Measurements from ENCODE around the gene TUSC2. TPM values are rescaled to one million over a fixed set of nuclear protein-coding genes. Genes with fewer than 3 reads are reported as not detected.

The TUSC2 gene
- total and polyA plus RNA-seq, 12 donors = 28.8 to 64.3 (median 34.4) TPM

DNA sequence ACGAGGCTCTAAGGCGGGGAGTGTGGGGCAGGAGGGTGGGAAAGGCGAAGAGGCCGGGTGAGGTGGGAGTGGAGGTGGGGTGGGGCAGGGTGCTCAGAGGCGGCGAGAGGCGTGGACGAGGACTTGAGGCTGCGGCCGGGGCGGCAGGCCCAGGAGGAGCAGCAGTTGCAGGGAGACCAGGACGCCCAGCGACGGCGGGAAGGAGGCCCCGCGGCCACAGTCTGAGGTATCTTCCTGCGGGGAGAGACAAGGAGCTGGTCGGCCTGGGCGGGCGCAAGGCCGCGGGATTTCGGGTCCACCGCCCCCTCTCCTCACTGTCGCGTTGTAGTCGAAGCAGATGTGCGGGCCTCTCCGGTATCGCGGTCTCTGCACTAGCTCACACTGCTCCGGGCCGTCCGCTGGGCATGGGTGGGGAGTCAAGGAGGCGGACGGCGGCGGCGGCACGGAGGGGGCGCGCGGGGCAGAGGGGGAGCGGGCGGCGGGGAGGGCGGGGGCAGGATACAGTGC lies 36.6 kb upstream of the TUSC2 start:
- Histone ChIP-seq H3K27ac (peak overlapping the region in 1 of 5 donors; percentile 32), H3K36me3 (replicated peaks in 1 of 2) (no peaks in the 10 kb centered on the region), H3K9me3 (replicated peaks in 1 of 3) (no peaks in the 10 kb centered on the region), H3K4me3 (peak overlapping the region in 2 of 4 donors; percentile 36 to 60), H3K27me3 (no peaks in the 10 kb centered on the region), H3K4me1 (replicated peaks in 1 of 2) (peaks cover 6 to 9% of the 10 kb centered on the region in 2 donors)
- WGBS, 4 donors = 6 to 64% (median 19%) methylated on average over 10 to 48 of the region's 48 CpGs
- peak in 1 of 7 donors; percentile 48 for DNase-seq
- TF ChIP-seq POLR2A (IDR thresholded peaks at IDR 0.05) (no peak), CTCF (IDR thresholded peaks at IDR 0.05) (no peak)
- intact Hi-C loops (cut with DNase I) = no loop called here

DNA sequence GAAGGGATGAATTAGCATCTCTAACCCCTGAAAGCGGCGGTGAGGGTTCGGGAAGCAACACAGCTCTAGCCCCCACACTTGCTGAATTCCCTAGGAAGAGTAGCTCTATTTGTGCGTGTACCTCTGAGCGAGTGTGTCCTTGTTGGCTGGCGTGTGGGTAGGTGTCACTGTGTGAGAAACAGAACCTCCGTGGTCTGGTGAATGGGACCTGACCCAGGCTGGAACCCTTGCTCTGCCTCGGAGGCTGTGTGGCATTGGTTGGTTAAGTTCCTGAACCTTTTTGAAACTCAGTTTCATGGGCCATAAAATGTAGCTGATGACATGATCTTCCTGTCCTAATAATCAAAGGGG lies 31.7 kb upstream of the TUSC2 start:
- intact Hi-C loops (cut with DNase I) = no loop called here

GRCh38 chr3:50358911-50359759 lies 31.1 kb upstream of the TUSC2 start, which contains the start of gene TMEM115:
Gene TMEM115, minus strand, starts transcription at chr3:50359521. Its CDS starts 458 bp downstream, at chr3:50359063.
- Histone ChIP-seq H3K27me3 (no peaks in the 10 kb centered on the region), H3K4me1 (replicated peaks in 1 of 2) (peaks cover 32 to 40% of the 10 kb centered on the region in 2 donors), H3K27ac (peak within 1 kb of the TSS in 4 of 5 donors; percentile 68 to 91 (median 88)), H3K9me3 (replicated peaks in 1 of 3) (no peaks in the 10 kb centered on the region), H3K4me3 (peak within 1 kb of the TSS; percentile 31 to 85 (median 75)), H3K36me3 (replicated peaks in 1 of 2) (peaks cover 0 to 15% of the 10 kb centered on the region in 2 donors)
- peak; percentile 97 to 99 (median 98) for DNase-seq
- intact Hi-C loops (cut with DNase I) = no loop called here
- 0 to 1% (median 0%) methylated on average over 8 to 64 of the region's 64 CpGs for WGBS, 4 donors
- peak; percentile 47 to 73 for TF ChIP-seq POLR2A (IDR thresholded peaks at IDR 0.05)
- no peak for TF ChIP-seq CTCF (IDR thresholded peaks at IDR 0.05)

More for the DNA sequence above, 31.7 kb upstream of the TUSC2 start:
- Histone ChIP-seq H3K4me3 (peak overlapping the region in 1 of 4 donors; percentile 75), H3K27ac (no peak overlapping the region), H3K9me3 (replicated peaks in 1 of 3) (no peaks in the 10 kb centered on the region), H3K4me1 (replicated peaks in 1 of 2) (peaks cover 37 to 45% of the 10 kb centered on the region in 2 donors), H3K27me3 (no peaks in the 10 kb centered on the region), H3K36me3 (replicated peaks in 1 of 2) (peaks cover 0 to 9% of the 10 kb centered on the region in 2 donors)
- TF ChIP-seq POLR2A (IDR thresholded peaks at IDR 0.05) = no peak
- no peak for TF ChIP-seq CTCF (IDR thresholded peaks at IDR 0.05)
- DNase-seq = no peak
- WGBS, 4 donors = 13 to 29% (median 17%) methylated on average over 5 to 8 of the region's 8 CpGs

DNA sequence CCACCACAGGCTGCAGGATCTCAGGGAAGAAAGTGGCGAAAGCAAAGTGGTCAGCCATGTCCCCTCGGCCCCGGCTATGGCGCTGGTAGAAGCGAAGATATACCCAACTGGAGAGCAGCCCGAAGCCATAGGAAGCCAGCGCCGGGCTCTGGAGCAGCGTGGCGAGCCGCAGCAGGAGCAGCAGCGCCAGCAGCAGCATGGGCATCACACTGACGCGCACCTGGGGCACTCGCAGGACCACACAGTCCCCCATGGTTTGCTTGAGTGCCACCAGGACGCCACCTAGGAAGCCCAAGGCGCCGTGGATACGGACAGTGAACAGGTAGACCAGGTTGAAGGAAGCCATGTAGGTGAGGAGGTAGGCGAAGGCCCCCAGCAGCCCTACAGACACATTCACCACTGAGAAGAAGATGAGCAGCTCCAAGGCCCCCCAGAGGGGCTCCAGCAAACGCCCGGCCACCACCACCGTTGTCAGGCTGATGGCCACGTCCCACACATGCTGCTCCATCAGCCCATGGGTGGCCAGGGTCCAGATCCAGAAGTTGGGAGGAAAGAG lies 30.4 kb upstream of the TUSC2 start:
- peaks cover 32 to 40% of the 10 kb centered on the region in 2 donors for H3K4me1 ChIP-seq (replicated peaks in 1 of 2)
- H3K27me3 ChIP-seq = no peaks in the 10 kb centered on the region
- H3K9me3 ChIP-seq (replicated peaks in 1 of 3) = no peaks in the 10 kb centered on the region
- intact Hi-C loops (cut with DNase I) = no loop called here
- peak overlapping the region; percentile 31 to 85 (median 75) for H3K4me3 ChIP-seq
- peaks cover 0 to 22% of the 10 kb centered on the region in 2 donors for H3K36me3 ChIP-seq (replicated peaks in 1 of 2)
- DNase-seq = no peak
- 31 to 45% (median 40%) methylated on average over 19 to 24 of the region's 24 CpGs for WGBS, 4 donors
- peak overlapping the region in 3 of 5 donors; percentile 86 to 91 (median 89) for H3K27ac ChIP-seq
- TF ChIP-seq POLR2A (IDR thresholded peaks at IDR 0.05) (no peak), CTCF (IDR thresholded peaks at IDR 0.05) (no peak)

Measured in adrenal gland (tissue), 12 donors.